ENCODE data around the gene APOD.

Gene APOD

DNA sequence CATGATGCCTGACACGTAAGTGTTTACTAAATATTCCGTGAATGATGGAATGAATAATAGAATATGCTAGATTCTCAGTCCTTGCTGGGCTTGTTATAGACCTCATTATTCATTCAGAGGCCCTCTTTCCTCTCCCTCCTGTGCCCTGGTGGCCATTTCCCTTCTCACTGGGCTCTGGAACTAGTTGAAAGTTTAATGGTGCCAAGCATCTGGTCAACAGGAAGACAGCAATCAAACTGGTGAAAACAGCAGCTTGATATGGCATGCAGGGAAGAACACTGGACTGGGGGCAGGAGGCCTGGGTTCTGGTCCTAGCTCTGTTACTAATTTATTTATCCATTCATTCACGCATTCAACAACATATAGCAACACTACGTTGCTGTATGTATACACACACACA lies 3.7 kb upstream of the APOD start:
- no peak for DNase-seq (ENCODE audit: low read depth)

DNA sequence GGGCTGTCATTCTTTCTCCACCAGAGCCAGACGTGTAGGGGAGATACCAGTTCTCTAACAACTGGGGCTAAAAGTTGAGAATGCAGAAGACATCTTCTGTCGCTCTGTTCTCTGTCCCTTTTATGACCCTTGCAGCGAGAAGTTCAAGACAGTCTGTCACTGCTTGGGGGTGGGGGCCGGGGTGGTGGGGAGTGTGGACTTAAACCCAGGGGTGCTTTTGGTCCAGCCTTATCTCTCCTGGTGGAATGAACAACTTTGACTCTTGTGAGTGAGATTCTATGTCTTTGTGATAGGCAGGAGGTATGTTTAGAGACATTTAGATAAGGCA lies 767 bp upstream of the APOD start:
- DNase-seq (ENCODE audit: low read depth) = no peak

DNA sequence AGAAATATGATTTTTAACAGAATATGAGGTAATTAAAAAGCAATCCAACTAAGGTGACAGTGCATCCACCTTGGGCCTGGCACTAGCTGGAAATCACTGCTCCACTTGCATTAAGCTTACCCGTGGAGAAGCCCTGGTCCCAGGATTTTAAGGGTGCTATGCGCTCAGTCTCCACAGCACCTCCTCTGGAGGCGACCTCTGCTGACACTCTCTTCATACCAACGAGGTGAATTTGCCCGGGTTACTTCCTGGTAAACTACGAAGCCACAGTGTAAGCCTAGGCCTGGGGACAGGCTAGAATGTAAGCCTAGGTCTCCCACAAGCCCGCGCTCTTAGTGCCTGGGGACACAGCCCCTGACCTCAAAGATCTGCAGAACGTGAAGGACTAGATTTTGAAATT lies 793 bp downstream of the APOD start:
- no peak for DNase-seq (ENCODE audit: low read depth)

GRCh38 chr3:195580744-195581443 lies 2.8 kb downstream of the APOD start:
- DNase-seq (ENCODE audit: low read depth) = no peak

- no peak for DNase-seq (ENCODE audit: low read depth)
Observed at GRCh38 chr3:195579281-195579680, 4.5 kb downstream of the APOD start.

- DNase-seq (ENCODE audit: low read depth) = no peak
Observed at GRCh38 chr3:195578565-195578964, 5.2 kb downstream of the APOD start.

DNA sequence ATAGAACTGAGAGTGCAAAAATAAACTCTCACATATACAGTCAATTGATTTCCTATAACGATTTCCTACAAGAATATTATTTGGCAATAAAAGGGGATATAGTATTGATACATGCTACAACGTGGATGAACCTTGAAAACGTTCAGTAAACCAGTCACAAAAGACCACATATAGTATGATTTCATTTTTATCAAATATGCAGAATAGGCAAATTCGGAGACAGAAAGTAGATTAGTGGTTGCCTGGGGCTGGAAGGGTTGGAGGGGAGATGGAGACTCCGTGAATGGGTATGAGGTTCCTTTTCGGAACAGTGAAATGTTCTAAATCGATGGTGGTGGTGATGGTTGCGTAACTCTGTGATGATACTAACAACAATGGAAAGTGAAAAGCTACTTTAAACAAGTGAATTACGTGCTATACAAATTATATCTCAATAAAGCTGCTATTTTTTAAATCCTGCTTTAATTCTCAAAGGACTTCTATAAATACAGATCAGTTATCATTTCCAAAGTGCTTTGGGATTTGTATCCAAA lies 6.0 kb downstream of the APOD start:
- no peak for DNase-seq (ENCODE audit: low read depth)

GRCh38 chr3:195574497-195575304 lies 9.0 kb downstream of the APOD start:
- no peak for DNase-seq (ENCODE audit: low read depth)

GRCh38 chr3:195573611-195574496 lies 9.9 kb downstream of the APOD start:
- DNase-seq (ENCODE audit: low read depth) = no peak

- no peak for DNase-seq (ENCODE audit: low read depth)
Observed at GRCh38 chr3:195571361-195571760, 12.4 kb downstream of the APOD start.

- no peak for DNase-seq (ENCODE audit: low read depth)
Observed at GRCh38 chr3:195570912-195571311, 12.8 kb downstream of the APOD start.

- DNase-seq (ENCODE audit: low read depth) = no peak
Observed at GRCh38 chr3:195570344-195570743, 13.4 kb downstream of the APOD start.

DNA sequence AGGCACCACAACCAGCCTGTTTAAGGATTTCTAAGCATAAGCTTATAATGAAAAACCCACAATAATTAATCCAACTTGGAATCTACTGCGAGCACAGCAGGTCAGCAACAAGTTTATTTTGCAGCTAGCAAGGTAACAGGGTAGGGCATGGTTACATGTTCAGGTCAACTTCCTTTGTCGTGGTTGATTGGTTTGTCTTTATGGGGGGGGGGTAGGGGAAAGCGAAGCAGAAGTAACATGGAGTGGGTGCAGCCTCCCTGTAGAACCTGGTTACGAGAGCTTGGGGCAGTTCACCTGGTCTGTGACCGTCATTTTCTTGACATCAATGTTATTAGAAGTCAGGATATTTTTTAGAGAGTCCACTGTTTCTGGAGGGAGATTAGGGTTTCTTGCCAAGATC lies 15.1 kb downstream of the APOD start:
- no peak for DNase-seq (ENCODE audit: low read depth)

DNA sequence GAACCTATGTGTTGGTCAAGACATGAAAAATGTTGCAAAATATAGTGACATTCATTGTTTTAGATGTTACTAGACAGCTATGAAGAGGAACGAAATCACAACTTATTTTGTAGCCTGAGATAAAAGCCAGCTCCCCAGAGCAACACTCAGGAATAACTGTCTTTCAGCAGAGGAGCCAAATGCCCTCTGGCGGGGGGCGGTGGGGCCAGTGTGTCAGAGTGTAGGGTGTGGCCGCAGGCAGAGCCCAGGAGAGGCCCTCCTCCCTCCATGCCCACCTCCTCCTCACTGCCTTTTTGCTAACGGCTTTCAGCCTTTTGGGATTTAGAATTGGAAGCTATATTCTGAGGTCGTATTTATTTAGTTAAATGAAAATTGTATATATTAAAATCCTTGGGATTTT lies 16.9 kb downstream of the APOD start:
- DNase-seq (ENCODE audit: low read depth) = no peak

GRCh38 chr3:195565716-195566115 lies 18.0 kb downstream of the APOD start:
- no peak for DNase-seq (ENCODE audit: low read depth)

DNA sequence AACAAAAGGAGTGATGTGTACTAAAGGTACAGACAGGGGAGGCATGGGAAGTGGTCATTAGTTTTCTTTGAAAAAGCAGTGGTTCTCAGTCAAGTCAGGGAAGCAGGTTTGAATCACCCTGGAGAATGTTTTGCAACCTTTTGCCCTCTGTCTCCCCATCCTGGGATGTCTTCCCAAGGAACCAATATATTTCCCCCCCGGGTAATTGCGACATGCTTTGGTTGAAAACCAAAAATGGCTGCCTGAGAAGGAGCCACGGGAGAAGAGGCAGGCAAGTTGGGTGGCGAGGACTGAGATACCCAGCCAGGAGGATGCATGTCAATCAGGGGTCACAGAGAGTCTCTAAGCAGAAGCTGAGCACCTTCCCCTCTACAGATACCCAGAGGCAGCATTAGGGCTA lies 20.4 kb downstream of the APOD start:
- no peak for DNase-seq (ENCODE audit: low read depth)

DNA sequence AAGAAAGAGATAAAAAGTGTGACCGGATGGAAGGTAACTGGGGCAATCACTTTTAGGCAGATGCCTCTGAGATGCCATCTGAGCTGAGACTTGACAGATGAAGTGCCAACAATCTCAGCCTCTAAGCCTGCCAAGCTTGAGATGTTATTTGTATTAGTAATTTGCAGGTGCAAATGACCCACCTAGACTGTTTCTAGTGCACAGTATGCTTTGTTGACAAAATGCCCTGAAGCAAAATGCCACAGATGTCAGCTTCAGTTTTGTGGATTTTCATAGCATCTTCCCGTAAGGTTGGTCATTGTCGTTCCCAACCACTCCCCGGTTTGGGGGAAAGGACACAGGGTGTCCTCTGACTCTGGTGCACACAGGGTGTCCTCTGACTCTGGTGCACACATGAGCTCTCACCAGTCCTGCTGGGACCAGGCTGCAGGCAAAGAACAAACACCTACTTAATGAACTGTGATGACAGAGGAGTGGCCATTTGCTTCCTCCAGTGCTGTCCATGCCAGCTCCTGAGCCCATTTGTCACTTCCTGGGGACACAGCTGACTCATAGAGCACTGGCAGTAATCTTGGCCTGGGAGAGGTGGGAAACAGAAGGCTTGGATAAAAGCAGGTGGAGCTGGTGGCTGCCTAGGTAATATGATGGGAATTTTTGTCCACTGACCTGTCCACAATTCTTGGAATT lies 23.9 kb downstream of the APOD start:
- no peak for DNase-seq (ENCODE audit: low read depth)

- no peak for DNase-seq (ENCODE audit: low read depth)
Observed at GRCh38 chr3:195558602-195559001, 25.1 kb downstream of the APOD start.

GRCh38 chr3:195557322-195557721 lies 26.4 kb downstream of the APOD start:
- no peak for DNase-seq (ENCODE audit: low read depth)

DNA sequence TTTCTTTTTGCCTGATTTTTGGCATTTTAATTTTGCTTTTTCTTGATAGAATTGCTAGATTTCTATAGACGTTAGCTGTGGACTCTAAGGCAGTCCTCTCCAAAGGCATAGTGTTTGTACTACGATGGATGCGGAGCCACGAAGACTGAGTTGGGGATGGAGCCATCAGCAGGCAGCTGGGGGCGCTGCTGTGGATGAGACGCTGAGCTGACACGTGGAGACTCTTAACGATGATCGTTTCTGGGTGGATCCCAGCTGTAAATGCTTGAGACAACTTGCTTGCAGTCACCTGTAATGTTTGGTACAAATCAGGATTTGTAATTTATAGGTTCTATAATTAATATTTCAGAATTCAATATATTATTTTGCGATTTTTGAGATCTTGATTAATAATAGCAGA lies 27.4 kb downstream of the APOD start:
- no peak for DNase-seq (ENCODE audit: low read depth)

DNA sequence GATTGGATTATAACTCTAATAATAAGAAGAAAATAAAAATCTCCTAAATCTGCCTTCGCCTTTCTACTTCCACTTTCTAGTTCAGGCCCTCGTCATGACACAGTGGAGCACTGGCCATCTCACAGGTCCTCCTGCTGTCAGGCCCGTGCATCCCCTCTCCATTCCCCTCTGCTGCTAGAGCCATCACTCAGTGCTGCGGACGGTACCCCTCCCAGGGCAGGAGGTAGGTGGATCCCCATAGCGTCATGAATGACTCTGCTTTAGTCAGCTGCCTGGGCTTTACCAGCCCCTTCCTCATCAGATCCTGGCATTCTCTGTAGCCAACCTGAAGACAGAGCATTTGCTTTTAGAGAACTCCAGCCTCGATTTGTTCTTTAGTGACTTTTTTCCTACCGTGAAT lies 28.6 kb downstream of the APOD start:
- DNase-seq (ENCODE audit: low read depth) = no peak

GRCh38 chr3:195554458-195554857 lies 29.3 kb downstream of the APOD start:
- DNase-seq (ENCODE audit: low read depth) = no peak
